ENCODE measurements around the gene ORC2.

GRCh38 chr2:200963124-200963917, at the start of gene ORC2:
- peak; percentile 45 to 63 for TF ChIP-seq CTCF (conservative IDR thresholded peaks at IDR 0.05 in 1 of 2, IDR thresholded peaks at IDR 0.05 in 1 of 2; ENCODE audit: extremely low read depth in 1 of 2, insufficient read depth in 1 of 2, low read depth in 1 of 2, low read length in 2 of 2)
- no peak for TF ChIP-seq EZH2 (IDR thresholded peaks at IDR 0.05; ENCODE audit: borderline replicate concordance, low read length)

All from mammary epithelial cell (primary cell).